Vagina (tissue), 2 donors: ENCODE results near the gene DPCD. TPM values are rescaled to one million over a fixed set of nuclear protein-coding genes. Genes with fewer than 3 reads are reported as not detected.

ENCODE experiments used
- DNase-seq, 2 donors: peaks; one replicate each; pipeline ENCODE4 v3.0.0-alpha.2; 2017; ENCODE audit errors: extremely low spot score in 2 of 2
- H3K27ac ChIP-seq: fragments of 200-600 bp; sonication (generic); one replicate; pipeline ENCODE4 v1.5.1; 2019
- H3K27me3 ChIP-seq: fragments of 200-600 bp; sonication (generic); one replicate; pipeline ENCODE4 v1.5.1; 2019
- H3K36me3 ChIP-seq, 2 donors: fragments of 200-600 bp; sonication (generic); one replicate each; pipeline ENCODE4 v1.5.1; 2017 to 2019
- H3K4me1 ChIP-seq: fragments of 200-600 bp; sonication (generic); one replicate; pipeline ENCODE4 v1.5.1; 2019
- H3K4me3 ChIP-seq, 2 donors: fragments of 200-600 bp; sonication (generic); 1 replicate in 1 of 2; 2 replicates in 1 of 2; pipeline ENCODE4 v1.5.1; 2016 to 2019
- H3K9me3 ChIP-seq: fragments of 200-600 bp; sonication (generic); one replicate; pipeline ENCODE4 v1.5.1; 2019
- POLR2A ChIP-seq, 2 donors: fragments of 450-650 bp; IDR thresholded peaks; one replicate each; pipeline ENCODE4 v1.6.1; 2017; ENCODE audit warnings: antibody characterized with exemption in 2 of 2, mild to moderate bottlenecking in 2 of 2, moderate library complexity in 2 of 2
- POLR2AphosphoS5 ChIP-seq, 2 donors: sonication (generic); formaldehyde crosslinking; IDR thresholded peaks; one replicate each; pipeline ENCODE4 v1.9.0; 2017; ENCODE audit warnings: antibody characterized with exemption in 2 of 2, mild to moderate bottlenecking in 2 of 2, low read depth in 1 of 2; ENCODE audit not compliant: insufficient read depth in 1 of 2
- intact Hi-C: fragments of 100-400 bp; cut with DNase I; formaldehyde crosslinking; loops from one replicate; pipeline ENCODE4 v1.15.1; 2023
- total RNA-seq: library from RNA; depleted of rRNA; stranded (reverse); fragments of >200 nt; gene quantifications from one replicate; pipeline ENCODE4 v1.2.3, GENCODE V29; 2016
- TF ChIP-seq, protein P1 (sequence below), 3 experiments: fragments of 450-650 bp in 2 of 3; fragments of 200-600 bp in 1 of 3; sonication (generic) in 1 of 3; IDR thresholded peaks; one replicate each; pipeline ENCODE4 v1.5.1; 2017 to 2019; ENCODE audit warnings: antibody characterized with exemption in 3 of 3, mild to moderate bottlenecking in 2 of 3, moderate library complexity in 2 of 3

DPCD gene
- total RNA-seq, 1 donor from 2014 or later = 13.8 TPM

DNA sequence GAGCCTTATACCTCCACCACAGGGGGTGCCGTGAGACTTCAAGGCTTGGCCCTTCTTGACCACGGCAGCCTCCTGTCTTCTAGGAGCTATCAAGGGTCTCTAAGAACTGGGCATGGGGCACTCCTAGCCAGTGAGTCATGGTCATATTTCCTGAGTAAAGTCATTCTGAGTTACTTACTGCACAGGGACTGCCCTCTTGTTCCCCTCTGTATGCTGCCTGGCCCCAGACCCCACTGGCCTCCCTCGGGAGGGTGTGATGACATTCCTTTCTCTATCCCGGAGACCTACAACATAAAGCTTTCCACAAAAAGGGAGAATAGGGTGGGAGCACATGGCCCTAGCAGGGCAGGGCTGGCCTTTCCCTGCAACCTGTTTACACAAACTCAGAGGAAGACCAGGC, 21.4 kb downstream of the DPCD start:
- no peaks in the 10 kb centered on the region for H3K27me3 ChIP-seq
- no peaks in the 10 kb centered on the region for H3K9me3 ChIP-seq
- TF ChIP-seq, protein P1, sequence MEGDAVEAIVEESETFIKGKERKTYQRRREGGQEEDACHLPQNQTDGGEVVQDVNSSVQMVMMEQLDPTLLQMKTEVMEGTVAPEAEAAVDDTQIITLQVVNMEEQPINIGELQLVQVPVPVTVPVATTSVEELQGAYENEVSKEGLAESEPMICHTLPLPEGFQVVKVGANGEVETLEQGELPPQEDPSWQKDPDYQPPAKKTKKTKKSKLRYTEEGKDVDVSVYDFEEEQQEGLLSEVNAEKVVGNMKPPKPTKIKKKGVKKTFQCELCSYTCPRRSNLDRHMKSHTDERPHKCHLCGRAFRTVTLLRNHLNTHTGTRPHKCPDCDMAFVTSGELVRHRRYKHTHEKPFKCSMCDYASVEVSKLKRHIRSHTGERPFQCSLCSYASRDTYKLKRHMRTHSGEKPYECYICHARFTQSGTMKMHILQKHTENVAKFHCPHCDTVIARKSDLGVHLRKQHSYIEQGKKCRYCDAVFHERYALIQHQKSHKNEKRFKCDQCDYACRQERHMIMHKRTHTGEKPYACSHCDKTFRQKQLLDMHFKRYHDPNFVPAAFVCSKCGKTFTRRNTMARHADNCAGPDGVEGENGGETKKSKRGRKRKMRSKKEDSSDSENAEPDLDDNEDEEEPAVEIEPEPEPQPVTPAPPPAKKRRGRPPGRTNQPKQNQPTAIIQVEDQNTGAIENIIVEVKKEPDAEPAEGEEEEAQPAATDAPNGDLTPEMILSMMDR (IDR thresholded peaks at IDR 0.05) = no peak
- TF ChIP-seq POLR2A (IDR thresholded peaks at IDR 0.05) (no peak), POLR2AphosphoS5 (IDR thresholded peaks at IDR 0.05; ENCODE audit: insufficient read depth in 1 of 2, low read depth in 1 of 2) (no peak)
- DNase-seq = no peak
- H3K4me1 ChIP-seq = no peaks in the 10 kb centered on the region
- intact Hi-C loops = loop anchor here (10.0 kb wide), 1 partner anchor 165 kb away; the partner anchor contains the start of gene FGF8
- H3K27ac ChIP-seq = no peak overlapping the region
- H3K4me3 ChIP-seq = no peak overlapping the region
- H3K36me3 ChIP-seq = peaks cover 0 to 41% of the 10 kb centered on the region in 2 donors

DNA sequence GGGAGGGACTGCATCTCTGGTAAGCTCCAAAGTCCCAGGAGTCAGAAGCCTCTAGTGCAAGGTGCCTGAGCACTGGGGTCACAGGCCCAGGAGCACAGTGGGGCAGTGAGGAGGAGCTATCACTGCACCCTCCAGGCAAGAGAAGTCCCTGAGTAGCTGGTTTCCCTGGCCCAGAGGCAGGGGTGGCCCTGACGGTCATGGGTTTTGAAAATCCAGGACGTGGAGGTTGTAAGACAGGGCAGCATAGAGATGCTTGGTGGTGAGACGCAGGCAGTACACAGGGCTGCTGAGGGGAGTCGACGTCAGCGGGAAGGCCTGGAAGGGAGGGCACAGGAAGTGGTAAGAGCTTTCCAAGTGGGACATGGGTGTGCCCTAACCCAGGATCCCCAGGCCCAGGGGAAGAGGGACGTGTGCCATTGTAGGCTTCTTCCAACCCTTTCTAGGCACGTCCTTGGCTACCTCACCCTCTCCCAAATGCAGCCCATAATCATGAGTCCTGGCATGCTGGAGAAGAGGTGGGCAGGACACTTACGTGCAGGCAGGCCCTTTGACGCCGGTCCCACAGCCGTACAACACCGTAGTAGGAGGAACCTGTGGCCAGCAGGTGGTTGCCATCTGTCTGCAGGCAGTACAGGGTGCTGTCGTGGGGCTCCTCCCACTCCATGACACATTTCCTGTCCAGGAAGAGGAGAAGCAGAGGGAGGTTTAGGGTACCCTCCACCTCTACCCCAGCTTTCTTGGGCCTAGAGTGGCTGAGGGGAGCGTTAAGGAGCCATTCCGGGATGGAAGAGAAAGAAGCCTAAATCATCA, 23.2 kb downstream of the DPCD start:
- TF ChIP-seq, protein P1 (IDR thresholded peaks at IDR 0.05) = no peak
- no peak for TF ChIP-seq POLR2AphosphoS5 (IDR thresholded peaks at IDR 0.05; ENCODE audit: insufficient read depth in 1 of 2, low read depth in 1 of 2)
- TF ChIP-seq POLR2A (IDR thresholded peaks at IDR 0.05) = no peak
- no peak overlapping the region for H3K4me3 ChIP-seq
- H3K9me3 ChIP-seq = no peaks in the 10 kb centered on the region
- H3K4me1 ChIP-seq = no peaks in the 10 kb centered on the region
- H3K27ac ChIP-seq = no peak overlapping the region
- intact Hi-C loops = no loop called here
- no peaks in the 10 kb centered on the region for H3K27me3 ChIP-seq
- peaks cover 0 to 40% of the 10 kb centered on the region in 2 donors for H3K36me3 ChIP-seq
- DNase-seq = no peak

GRCh38 chr10:101612086-101612485, 24.0 kb downstream of the DPCD start:
- Histone ChIP-seq H3K27me3 (no peaks in the 10 kb centered on the region), H3K27ac (no peak overlapping the region), H3K4me1 (no peaks in the 10 kb centered on the region), H3K4me3 (no peak overlapping the region), H3K36me3 (peaks cover 0 to 38% of the 10 kb centered on the region in 2 donors), H3K9me3 (no peaks in the 10 kb centered on the region)
- intact Hi-C loops = no loop called here
- DNase-seq = no peak
- TF ChIP-seq POLR2AphosphoS5 (IDR thresholded peaks at IDR 0.05; ENCODE audit: insufficient read depth in 1 of 2, low read depth in 1 of 2) (no peak), POLR2A (IDR thresholded peaks at IDR 0.05) (no peak)
- TF ChIP-seq, protein P1 (IDR thresholded peaks at IDR 0.05) = no peak

DNA sequence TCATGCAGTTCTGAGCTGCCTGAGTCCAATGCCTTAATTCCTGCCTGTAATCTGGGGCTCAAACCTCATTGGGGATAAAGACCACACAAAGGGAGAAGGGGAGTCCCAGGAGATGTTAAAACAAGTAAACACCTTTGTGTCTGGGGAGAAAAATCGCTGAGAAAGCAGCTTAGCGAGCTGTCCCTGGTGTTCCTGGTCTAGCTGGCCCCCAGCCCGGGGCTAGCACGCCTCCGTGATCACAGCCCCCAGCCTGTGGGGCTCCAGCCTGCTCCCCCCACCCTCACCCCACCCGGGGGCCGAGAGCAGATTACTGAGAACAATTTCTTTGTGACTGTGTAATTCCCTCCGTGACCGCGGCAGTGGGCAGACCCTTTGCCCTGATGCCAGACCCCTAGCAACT, 24.8 kb downstream of the DPCD start:
- H3K4me1 ChIP-seq = no peaks in the 10 kb centered on the region
- intact Hi-C loops = no loop called here
- H3K27me3 ChIP-seq = no peaks in the 10 kb centered on the region
- peaks cover 0 to 38% of the 10 kb centered on the region in 2 donors for H3K36me3 ChIP-seq
- no peaks in the 10 kb centered on the region for H3K9me3 ChIP-seq
- TF ChIP-seq POLR2A (IDR thresholded peaks at IDR 0.05) = no peak
- TF ChIP-seq, protein P1 (IDR thresholded peaks at IDR 0.05) = no peak
- TF ChIP-seq POLR2AphosphoS5 (IDR thresholded peaks at IDR 0.05; ENCODE audit: insufficient read depth in 1 of 2, low read depth in 1 of 2) = no peak
- H3K27ac ChIP-seq = no peak overlapping the region
- DNase-seq = no peak
- no peak overlapping the region for H3K4me3 ChIP-seq

GRCh38 chr10:101613646-101614045, 25.5 kb downstream of the DPCD start:
- peaks cover 0 to 33% of the 10 kb centered on the region in 2 donors for H3K36me3 ChIP-seq
- H3K4me3 ChIP-seq = no peak overlapping the region
- TF ChIP-seq, protein P1 (IDR thresholded peaks at IDR 0.05) = no peak
- no peak for TF ChIP-seq POLR2A (IDR thresholded peaks at IDR 0.05)
- no peak for TF ChIP-seq POLR2AphosphoS5 (IDR thresholded peaks at IDR 0.05; ENCODE audit: insufficient read depth in 1 of 2, low read depth in 1 of 2)
- H3K4me1 ChIP-seq = no peaks in the 10 kb centered on the region
- no peak overlapping the region for H3K27ac ChIP-seq
- H3K27me3 ChIP-seq = no peaks in the 10 kb centered on the region
- H3K9me3 ChIP-seq = no peaks in the 10 kb centered on the region
- DNase-seq = no peak
- intact Hi-C loops = no loop called here
